Astrocyte (in vitro differentiated cells and primary cell): ENCODE results near the gene GTPBP3. TPM values are rescaled to one million over a fixed set of nuclear protein-coding genes. Genes with fewer than 3 reads are reported as not detected.
A peak's percentile ranks its signal among the peaks of the same experiment; 100 is the strongest.

Experiments used
- DNase-seq: peaks from one replicate; pipeline ENCODE4 v3.0.0-alpha.2; 2010; ENCODE audit warnings: low read depth
- FAIRE-seq: peaks from 2 replicates; lab custom pipeline; 2011; peaks lifted over from hg19 to GRCh38; lab: Jason Lieb, UNC
- H2AFZ ChIP-seq: 2 replicates; pipeline ENCODE4 v1.6.0; 2012; ENCODE audit warnings: low read depth, low read length, inconsistent platforms
- H3K27ac ChIP-seq: 2 replicates; pipeline ENCODE4 v1.5.1; 2011; ENCODE audit warnings: low read depth, low read length, inconsistent platforms
- H3K27me3 ChIP-seq: 2 replicates; pipeline ENCODE4 v1.6.0; 2011; ENCODE audit warnings: low read length, inconsistent platforms; ENCODE audit not compliant: insufficient read depth
- H3K36me3 ChIP-seq: 2 replicates; pipeline ENCODE4 v1.5.1; 2011; ENCODE audit warnings: low read length, inconsistent platforms; ENCODE audit not compliant: insufficient read depth
- H3K4me1 ChIP-seq: 2 replicates; pipeline ENCODE4 v1.5.1; 2011; ENCODE audit warnings: low read length, inconsistent platforms; ENCODE audit not compliant: insufficient read depth
- H3K4me2 ChIP-seq: 2 replicates; pipeline ENCODE4 v1.6.0; 2012; ENCODE audit warnings: low read length, inconsistent platforms
- H3K4me3 ChIP-seq: 2 replicates; pipeline ENCODE4 v1.5.1; 2011; ENCODE audit warnings: low read depth, mild to moderate bottlenecking, low read length, inconsistent platforms; ENCODE audit not compliant: insufficient read depth
- H3K79me2 ChIP-seq: 2 replicates; pipeline ENCODE4 v1.6.0; 2012; ENCODE audit warnings: mild to moderate bottlenecking, low read length, inconsistent platforms; ENCODE audit not compliant: insufficient read depth
- H3K9ac ChIP-seq: 2 replicates; pipeline ENCODE4 v1.6.0; 2012; ENCODE audit warnings: mild to moderate bottlenecking, low read length, inconsistent platforms
- H3K9me3 ChIP-seq: 2 replicates; pipeline ENCODE4 v1.5.1; 2012; ENCODE audit warnings: low read depth, mild to moderate bottlenecking, low read length, inconsistent platforms; ENCODE audit not compliant: insufficient read depth
- H4K20me1 ChIP-seq: 2 replicates; pipeline ENCODE4 v1.6.0; 2012; ENCODE audit warnings: low read length, inconsistent platforms; ENCODE audit not compliant: insufficient read depth
- H3K27ac Mint-ChIP-seq: one replicate; pipeline ENCODE4 v1.8.0; 2021; ENCODE audit warnings: mild to moderate bottlenecking, mixed read lengths; ENCODE audit not compliant: unreplicated experiment
- H3K27me3 Mint-ChIP-seq: one replicate; pipeline ENCODE4 v1.8.0; 2021; ENCODE audit warnings: low read depth, mixed read lengths; ENCODE audit not compliant: unreplicated experiment
- H3K36me3 Mint-ChIP-seq: one replicate; pipeline ENCODE4 v1.8.0; 2021; ENCODE audit warnings: low read depth, mixed read lengths; ENCODE audit not compliant: unreplicated experiment
- H3K4me1 Mint-ChIP-seq: one replicate; pipeline ENCODE4 v1.8.0; 2021; ENCODE audit warnings: low read depth, mixed read lengths; ENCODE audit not compliant: unreplicated experiment
- H3K4me3 Mint-ChIP-seq: one replicate; pipeline ENCODE4 v1.8.0; 2021; ENCODE audit warnings: mild to moderate bottlenecking, moderate library complexity, mixed read lengths; ENCODE audit not compliant: unreplicated experiment
- H3K9me3 Mint-ChIP-seq: one replicate; pipeline ENCODE4 v1.8.0; 2021; ENCODE audit warnings: mild to moderate bottlenecking, mixed read lengths; ENCODE audit not compliant: unreplicated experiment
- EZH2 ChIP-seq: IDR thresholded peaks from 2 replicates; pipeline ENCODE4 v1.6.1; 2012; ENCODE audit warnings: mild to moderate bottlenecking, low read length, inconsistent platforms; ENCODE audit not compliant: insufficient read depth
- total RNA-seq: library from RNA; stranded (reverse); gene quantifications from 2 replicates; pipeline ENCODE4 v1.2.1, GENCODE V29; 2021
- TF ChIP-seq, protein P1 (sequence below): IDR thresholded peaks from 2 replicates; pipeline ENCODE4 v1.5.1; 2011; ENCODE audit warnings: low read depth, mild to moderate bottlenecking, inconsistent platforms, low read length, moderate library complexity; ENCODE audit not compliant: insufficient read depth

GTPBP3 gene
- total RNA-seq, 1 donor from 2014 or later, result 21.7 TPM

GRCh38 chr19:17296976-17297375 lies 40.4 kb upstream of the GTPBP3 start:
- H3K27ac ChIP-seq, result no peak overlapping the region
- Mint-ChIP-seq H3K36me3 (peaks cover 5% of the 10 kb centered on the region), H3K27ac (no peak overlapping the region), H3K4me3 (peak overlapping the region; percentile 43), H3K9me3 (peaks cover 1% of the 10 kb centered on the region), H3K4me1 (peaks cover 2% of the 10 kb centered on the region), H3K27me3 (no peaks in the 10 kb centered on the region)
- H3K9ac ChIP-seq, result no peak overlapping the region
- peaks cover 2% of the 10 kb centered on the region for H3K4me1 ChIP-seq
- H2AFZ ChIP-seq, result no peak overlapping the region
- H4K20me1 ChIP-seq, result no peaks in the 10 kb centered on the region
- no peak overlapping the region for H3K4me3 ChIP-seq
- no peak for FAIRE-seq
- TF ChIP-seq, protein P1, sequence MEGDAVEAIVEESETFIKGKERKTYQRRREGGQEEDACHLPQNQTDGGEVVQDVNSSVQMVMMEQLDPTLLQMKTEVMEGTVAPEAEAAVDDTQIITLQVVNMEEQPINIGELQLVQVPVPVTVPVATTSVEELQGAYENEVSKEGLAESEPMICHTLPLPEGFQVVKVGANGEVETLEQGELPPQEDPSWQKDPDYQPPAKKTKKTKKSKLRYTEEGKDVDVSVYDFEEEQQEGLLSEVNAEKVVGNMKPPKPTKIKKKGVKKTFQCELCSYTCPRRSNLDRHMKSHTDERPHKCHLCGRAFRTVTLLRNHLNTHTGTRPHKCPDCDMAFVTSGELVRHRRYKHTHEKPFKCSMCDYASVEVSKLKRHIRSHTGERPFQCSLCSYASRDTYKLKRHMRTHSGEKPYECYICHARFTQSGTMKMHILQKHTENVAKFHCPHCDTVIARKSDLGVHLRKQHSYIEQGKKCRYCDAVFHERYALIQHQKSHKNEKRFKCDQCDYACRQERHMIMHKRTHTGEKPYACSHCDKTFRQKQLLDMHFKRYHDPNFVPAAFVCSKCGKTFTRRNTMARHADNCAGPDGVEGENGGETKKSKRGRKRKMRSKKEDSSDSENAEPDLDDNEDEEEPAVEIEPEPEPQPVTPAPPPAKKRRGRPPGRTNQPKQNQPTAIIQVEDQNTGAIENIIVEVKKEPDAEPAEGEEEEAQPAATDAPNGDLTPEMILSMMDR, result no peak
- TF ChIP-seq EZH2, result no peak
- no peaks in the 10 kb centered on the region for H3K79me2 ChIP-seq
- no peaks in the 10 kb centered on the region for H3K36me3 ChIP-seq
- no peaks in the 10 kb centered on the region for H3K27me3 ChIP-seq
- H3K9me3 ChIP-seq, result no peaks in the 10 kb centered on the region
- no peak for DNase-seq
- H3K4me2 ChIP-seq, result no peak overlapping the region

- peaks cover 2% of the 10 kb centered on the region for H3K36me3 Mint-ChIP-seq
- Histone ChIP-seq H4K20me1 (peaks cover 3% of the 10 kb centered on the region), H3K4me1 (peaks cover 12% of the 10 kb centered on the region), H3K79me2 (peaks cover under 1% of the 10 kb centered on the region), H3K27ac (no peak overlapping the region), H3K9me3 (no peaks in the 10 kb centered on the region), H3K4me3 (no peak overlapping the region), H2AFZ (no peak overlapping the region), H3K36me3 (no peaks in the 10 kb centered on the region), H3K4me2 (no peak overlapping the region), H3K9ac (no peak overlapping the region), H3K27me3 (no peaks in the 10 kb centered on the region)
- H3K27me3 Mint-ChIP-seq, result no peaks in the 10 kb centered on the region
- H3K4me1 Mint-ChIP-seq, result peaks cover 3% of the 10 kb centered on the region
- no peak overlapping the region for H3K27ac Mint-ChIP-seq
- H3K9me3 Mint-ChIP-seq, result peaks cover 1% of the 10 kb centered on the region
- DNase-seq (no peak), FAIRE-seq (no peak)
- H3K4me3 Mint-ChIP-seq, result no peak overlapping the region
- TF ChIP-seq, protein P1, result no peak
- TF ChIP-seq EZH2, result no peak
Measured at GRCh38 chr19:17300992-17301619, 36.2 kb upstream of the GTPBP3 start.
